ENCODE measurements around the gene SLC25A47.
"Not testable (repeated sequence)": the region's sequence is repeated elsewhere in the genome, so short reads cannot be mapped to it uniquely, and the experiment has no call there.

Gene SLC25A47

GRCh38 chr14:100327128-100327527 lies 4.0 kb downstream of the SLC25A47 start:
- DNase-seq (ENCODE audit: low read depth), result no peak

DNA sequence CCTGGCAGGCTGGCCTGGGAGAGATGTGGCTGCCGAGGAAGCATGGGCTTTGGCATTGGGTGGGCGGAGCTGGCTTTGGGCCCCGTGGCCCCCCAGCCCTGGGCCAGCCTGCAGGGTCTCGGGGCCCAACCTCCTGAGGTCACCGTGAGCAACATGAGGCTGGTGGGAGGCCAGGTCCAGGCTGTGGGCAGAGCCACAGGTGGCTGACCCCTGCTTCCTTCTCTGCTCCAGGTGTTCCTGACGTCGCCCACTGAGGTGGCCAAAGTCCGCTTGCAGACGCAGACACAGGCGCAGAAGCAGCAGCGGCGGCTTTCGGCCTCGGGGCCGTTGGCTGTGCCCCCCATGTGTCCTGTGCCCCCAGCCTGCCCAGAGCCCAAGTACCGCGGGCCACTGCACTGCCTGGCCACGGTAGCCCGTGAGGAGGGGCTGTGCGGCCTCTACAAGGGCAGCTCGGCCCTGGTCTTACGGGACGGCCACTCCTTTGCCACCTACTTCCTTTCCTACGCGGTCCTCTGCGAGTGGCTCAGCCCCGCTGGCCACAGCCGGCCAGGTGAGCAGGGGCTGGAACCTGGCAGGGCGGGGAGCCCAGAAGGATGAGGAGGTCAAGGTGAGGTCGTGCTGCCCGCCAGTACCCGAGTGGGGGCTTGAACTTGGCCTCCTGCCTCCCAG lies 5.5 kb downstream of the SLC25A47 start:
- DNase-seq (ENCODE audit: low read depth), result no peak

DNA sequence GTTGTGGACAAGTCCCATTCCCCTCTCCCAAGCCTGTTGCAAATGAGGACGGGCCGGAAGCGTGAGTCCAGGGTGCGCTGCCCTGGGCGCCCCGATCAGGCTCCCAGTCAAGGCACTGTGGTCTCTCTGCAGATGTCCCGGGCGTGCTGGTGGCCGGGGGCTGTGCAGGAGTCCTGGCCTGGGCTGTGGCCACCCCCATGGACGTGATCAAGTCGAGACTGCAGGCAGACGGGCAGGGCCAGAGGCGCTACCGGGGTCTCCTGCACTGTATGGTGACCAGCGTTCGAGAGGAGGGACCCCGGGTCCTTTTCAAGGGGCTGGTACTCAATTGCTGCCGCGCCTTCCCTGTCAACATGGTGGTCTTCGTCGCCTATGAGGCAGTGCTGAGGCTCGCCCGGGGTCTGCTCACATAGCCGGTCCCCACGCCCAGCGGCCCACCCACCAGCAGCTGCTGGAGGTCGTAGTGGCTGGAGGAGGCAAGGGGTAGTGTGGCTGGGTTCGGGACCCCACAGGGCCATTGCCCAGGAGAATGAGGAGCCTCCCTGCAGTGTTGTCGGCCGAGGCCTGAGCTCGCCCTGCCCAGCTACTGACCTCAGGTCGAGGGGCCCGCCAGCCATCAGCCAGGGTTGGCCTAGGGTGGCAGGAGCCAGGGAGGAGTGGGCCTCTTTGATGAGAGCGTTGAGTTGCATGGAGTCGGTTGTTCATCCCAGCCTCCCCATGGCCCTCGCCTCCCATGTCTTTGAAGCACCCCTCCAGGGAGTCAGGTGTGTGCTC lies 6.3 kb downstream of the SLC25A47 start:
- no peak for DNase-seq (ENCODE audit: low read depth)

- DNase-seq (ENCODE audit: low read depth), result no peak
These were observed 6.8 kb downstream of the SLC25A47 start for GRCh38 chr14:100330007-100330344.

DNA sequence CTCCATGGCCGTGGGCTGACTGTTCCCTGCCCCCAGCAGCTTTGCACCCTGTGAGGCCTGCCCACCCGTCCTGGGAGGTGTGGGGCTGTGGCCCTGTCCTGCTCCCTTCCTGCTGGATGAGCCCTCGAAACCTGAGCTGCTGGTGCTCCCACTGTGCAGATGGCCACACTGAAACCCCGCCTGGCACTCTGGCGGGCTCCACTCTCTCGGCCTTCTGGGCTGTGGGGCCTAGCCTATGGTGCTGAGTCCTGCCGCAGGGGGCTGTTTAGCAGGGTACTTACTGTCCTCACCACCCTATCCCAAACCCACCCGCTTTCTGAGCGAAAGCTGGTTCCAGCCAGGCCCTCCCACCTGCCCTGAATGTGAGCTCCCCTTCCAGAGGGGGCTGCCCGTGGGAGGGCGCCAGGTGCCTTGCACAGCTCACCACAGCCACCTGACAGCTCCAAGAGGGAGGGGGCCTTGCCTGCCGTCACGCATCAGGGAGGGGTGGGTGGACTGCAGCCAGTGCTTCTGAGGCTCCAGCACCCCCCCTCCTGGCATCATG lies 7.3 kb downstream of the SLC25A47 start:
- DNase-seq (ENCODE audit: low read depth), result no peak

DNA sequence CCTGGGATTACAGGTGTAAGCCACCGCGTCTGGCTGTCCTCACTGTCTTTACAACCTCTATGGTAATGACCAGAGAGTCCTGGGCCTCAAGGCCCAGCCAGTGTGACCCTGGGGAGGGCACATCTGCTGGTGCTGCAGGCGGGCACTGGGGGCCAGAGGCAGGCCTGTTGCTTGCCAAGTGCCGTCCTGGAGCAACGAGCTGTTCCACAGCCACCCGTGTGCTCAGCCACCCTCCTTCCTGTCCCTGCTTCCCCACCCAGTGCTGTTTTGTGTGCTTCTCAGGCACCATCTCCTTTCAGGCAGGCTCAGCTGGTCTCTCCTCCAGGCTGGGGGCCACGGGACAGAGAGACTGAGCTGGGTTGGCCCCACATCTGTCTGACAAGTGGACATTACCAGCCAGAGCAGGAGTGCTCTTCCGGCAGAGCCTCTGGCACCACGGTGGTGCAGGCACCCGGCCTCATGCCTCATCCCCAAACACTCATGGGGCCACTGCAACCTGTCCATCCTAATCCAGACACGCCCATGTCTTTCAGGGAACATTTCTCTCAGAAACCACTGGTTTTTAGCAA lies 9.0 kb downstream of the SLC25A47 start:
- no peak for DNase-seq (ENCODE audit: low read depth)

DNA sequence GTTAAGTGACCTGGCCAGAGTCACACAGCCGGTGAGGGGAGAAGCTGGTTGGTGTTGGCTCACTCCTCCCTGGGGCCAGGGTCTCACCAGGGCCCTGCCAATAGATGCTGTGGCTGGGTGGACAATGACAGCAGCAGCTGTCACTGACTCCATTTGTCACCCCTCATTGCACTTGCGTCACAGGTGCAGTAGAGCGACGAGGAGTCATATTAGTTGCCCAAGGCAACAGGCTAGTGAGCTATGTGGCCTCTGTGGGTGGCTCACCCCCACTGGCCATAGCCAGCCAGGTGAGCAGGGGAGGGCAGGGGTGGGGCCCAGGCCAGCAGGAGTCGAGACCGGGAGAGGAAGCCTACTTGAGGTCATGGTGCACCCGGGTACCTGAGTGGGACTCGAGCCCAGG lies 9.7 kb downstream of the SLC25A47 start:
- DNase-seq (ENCODE audit: low read depth), result no peak

- DNase-seq (ENCODE audit: low read depth), result no peak
These were observed 10.2 kb downstream of the SLC25A47 start for GRCh38 chr14:100333311-100333710.

DNA sequence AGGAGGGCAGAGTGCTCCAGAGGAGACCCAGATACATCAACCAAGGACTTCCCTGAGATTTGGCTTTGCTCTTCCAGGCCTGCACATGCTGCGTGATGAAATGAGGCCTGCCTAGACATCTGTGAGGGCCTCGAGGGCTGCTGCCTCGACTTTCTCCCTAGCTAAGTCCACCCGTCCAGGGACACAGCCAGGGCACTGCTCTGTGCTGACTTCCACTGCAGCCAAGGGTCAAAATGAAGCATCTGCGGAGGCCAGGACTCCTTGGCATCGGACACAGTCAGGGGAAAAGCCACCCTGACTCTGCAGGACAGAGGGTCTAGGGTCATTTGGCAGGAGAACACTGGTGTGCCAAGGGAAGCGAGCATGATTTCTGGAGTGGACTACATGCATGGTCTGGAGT lies 10.7 kb downstream of the SLC25A47 start:
- no peak for DNase-seq (ENCODE audit: low read depth)

DNA sequence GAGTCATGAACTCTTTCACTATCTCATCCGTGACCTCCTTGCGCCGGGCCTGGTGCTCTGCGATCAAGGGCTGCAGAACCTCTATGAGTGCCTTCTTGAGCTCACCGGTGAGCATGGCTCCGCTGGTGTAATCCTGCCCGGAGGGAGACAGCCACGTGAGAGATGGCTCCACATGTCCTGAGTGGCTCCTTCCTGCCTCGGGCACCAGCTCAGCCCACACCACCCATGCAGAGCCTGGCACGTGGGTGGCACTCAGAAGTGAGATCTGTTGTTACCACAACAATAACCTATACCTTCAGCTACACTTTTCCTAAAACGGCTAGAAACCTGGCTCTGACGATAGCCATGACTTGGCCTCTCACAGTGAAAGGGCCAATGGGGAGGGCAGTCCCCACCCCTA lies 11.8 kb downstream of the SLC25A47 start:
- no peak for DNase-seq (ENCODE audit: low read depth)

DNA sequence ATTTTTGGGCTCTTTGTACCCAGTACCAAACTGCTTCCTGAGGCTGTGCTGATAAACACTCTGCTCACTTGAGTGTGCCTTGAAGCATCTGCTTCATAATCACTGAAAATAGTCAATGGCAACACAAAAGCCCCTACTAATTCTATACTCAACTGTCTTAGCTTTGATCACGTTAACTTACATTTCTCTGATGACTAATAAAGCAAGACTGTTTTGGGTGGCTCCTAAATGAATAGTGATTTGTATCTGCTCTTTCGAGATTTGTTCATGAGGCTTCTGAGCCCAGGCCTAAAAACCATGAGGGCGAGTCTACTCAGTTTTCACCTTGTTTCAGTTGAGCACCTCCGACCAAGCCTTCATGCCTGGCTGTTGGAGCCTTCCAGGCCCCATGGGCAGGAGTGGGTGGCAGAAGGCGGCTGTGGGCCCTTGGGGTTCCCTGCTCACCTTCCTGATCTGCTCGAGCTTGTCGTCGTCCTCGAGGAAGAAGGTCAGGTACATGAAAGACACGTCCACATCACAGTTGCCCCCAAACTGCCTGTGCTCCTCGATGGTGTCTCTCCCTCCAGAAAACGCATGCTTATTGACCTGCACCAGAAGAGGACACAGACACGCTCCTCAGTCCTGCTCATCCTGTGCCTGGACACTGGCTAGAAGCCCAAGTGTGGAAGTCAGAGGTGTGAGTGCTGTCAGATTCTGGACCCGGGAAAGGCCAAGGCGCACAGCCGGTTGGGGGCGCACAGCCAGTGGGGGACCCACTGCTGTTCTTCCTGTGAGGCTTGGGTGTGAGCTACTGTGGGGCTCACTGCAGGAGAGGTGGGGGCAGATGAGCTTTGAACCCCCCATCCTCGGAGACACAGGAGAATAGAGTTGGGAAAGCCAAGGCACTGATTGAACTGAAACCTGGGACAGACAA lies 13.7 kb downstream of the SLC25A47 start:
- DNase-seq (ENCODE audit: low read depth), result no peak

DNA sequence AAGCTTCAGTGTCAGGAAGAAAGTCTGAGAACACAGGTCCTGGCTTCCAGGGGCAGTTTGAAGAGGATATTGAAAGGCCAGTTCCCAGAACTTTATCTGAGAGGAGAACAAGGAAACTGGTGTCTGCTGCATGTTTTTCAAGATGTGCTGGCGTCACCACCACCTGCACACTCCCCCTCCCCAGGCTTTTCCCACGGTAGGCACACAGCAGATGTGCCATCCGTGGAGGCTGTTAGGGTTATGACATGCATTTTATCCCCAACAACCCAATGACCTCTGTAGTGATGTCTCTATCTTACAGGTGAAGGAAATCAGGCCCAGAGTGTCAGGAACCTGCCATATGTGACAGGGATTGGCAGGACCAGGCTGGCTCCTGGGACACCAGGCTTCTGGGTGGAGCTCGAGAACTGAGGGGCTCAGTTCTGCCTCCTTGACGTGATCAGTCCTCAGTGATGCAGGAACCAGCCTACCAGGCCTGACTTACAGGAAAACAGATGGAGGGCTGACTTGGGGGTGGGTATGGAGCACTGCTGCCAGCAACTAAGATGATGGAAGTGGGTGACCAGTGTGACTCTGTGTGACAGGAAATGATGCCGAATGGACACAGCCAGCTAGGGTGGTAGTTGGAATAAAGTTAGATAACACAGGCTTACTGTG lies 16.8 kb downstream of the SLC25A47 start:
- DNase-seq (ENCODE audit: low read depth), result no peak

- DNase-seq (ENCODE audit: low read depth), result no peak
These were observed 17.3 kb downstream of the SLC25A47 start for GRCh38 chr14:100340423-100340813.

DNA sequence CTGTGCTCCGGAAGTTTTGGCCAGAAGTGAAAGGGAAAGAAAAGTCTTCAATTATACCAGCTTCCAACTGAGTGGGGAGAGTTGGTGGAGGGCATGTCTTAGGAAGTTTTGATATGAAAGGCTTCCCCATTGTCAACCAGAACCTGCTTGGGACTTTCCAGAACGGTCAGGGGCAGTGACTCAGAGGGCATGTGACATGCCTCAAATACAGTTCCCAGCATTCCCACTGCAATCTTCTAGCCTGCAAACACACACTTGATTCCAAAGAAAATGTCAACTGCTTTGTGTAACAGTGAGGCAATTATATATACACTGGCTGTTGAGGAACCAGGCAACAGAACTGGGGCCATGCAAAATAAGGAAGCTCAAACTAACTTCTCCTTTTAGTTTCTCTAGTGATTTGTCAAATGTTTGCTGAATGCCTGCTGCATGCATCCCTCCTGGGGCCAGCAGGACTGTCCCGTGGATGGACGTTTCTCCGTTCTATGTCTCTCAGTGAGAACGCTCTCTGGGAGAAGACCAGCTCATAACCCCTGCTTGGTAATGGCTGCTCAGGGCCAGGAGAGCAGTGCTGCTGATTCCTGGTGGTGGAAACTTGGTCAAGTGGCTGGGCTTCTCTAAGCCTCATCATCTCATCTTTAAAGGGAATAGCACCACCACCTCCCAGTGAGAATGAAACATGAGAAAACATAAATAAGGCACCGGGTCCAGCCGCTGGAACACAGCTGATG lies 18.3 kb downstream of the SLC25A47 start:
- peak; percentile 81 for DNase-seq (ENCODE audit: low read depth)

- DNase-seq (ENCODE audit: low read depth), result no peak
These were observed 19.1 kb downstream of the SLC25A47 start for GRCh38 chr14:100342195-100342594.

DNA sequence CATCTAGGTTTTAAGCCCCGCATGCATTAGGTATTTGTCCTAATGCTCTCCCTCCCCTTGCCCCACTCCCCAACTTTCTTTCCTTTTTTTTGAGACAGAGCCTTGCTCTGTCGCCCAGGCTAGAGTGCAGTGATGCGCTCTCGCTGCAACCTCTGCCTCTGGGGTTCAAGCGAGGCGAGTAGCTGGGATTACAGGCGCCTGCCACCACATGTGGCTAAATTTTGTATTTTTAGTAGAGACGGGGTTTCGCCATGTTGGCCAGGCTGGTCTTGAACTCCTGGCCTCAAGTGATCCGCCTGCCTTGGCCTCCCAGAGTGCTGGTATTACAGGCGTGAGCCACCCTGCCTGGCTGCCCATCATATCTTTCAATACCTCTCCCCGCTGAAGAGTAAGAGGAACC lies 19.7 kb downstream of the SLC25A47 start:
- DNase-seq (ENCODE audit: low read depth), result not testable (repeated sequence)

- DNase-seq (ENCODE audit: low read depth), result not testable (repeated sequence)
These were observed 21.5 kb downstream of the SLC25A47 start for GRCh38 chr14:100344657-100345056.

- no peak for DNase-seq (ENCODE audit: low read depth)
These were observed 22.6 kb downstream of the SLC25A47 start for GRCh38 chr14:100345711-100346110.

DNA sequence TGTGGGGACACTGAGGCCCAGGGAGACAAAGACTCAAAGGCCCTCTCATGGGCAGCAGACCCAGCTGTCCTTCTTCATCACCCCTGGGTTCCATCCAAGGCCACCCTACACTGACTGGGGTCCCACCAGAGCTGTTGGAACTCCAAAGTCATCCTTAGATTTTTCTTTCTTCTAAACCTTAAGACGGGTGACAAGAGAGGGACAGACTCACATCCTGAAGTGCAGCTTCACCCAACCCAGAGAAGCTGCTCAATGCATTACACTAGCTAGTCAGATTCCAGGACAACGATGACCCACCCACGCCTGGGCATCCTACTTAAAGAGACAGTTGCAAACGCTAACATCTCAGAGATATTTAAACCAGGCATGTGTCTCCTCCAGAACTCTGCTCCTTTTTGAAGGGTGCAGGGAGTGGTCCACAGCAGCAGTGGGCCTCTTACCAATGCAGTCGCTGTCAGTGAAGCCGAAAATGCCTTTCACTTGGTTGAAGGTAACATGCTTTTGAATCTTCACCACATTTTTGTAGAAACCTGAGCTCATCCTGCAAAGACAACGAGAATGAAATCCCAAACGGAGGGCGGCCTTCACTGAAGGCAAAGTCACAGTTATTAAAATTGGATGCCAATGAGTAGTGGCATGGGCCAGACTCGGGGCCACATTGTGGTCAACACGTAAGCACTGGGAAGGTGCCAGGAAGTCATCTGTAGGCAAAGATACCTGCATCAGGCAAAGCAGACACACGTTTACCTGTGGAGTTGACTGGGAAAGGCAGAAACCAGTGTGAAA lies 23.4 kb downstream of the SLC25A47 start:
- DNase-seq (ENCODE audit: low read depth), result no peak

DNA sequence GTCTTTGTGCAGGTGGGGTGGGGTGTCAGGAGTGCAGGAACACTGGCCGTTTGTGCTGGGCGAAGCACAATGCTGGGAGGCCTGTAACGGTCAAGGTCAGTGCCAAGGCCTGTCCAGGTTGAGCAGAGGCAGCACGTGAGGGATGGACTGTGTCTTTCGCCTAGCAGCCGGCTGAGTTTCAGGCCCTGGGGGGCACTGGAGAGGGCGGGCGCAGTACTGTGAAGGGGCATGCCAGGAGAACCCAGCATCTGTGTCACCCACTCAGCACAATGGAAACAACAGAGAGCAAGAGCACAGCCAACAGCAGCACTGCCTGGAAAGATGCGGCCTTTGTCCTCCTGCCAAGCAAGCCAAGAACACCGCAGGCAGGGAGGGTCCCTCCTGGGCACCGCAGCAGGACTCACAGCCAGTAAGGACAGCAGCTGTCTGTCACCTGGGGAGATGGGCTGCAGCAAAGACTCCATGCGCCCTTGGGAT lies 25.2 kb downstream of the SLC25A47 start:
- DNase-seq (ENCODE audit: low read depth), result no peak

All from ELR (cell line).